GM19438 (cell line): ENCODE data around the gene NLK.

Source experiments
- ATAC-seq: cut with Tn5 transposase; IDR thresholded peaks from one replicate; pipeline ENCODE4 v1.9.1; 2021; ENCODE audit warnings: low read depth; ENCODE audit not compliant: unreplicated experiment

The NLK gene

DNA sequence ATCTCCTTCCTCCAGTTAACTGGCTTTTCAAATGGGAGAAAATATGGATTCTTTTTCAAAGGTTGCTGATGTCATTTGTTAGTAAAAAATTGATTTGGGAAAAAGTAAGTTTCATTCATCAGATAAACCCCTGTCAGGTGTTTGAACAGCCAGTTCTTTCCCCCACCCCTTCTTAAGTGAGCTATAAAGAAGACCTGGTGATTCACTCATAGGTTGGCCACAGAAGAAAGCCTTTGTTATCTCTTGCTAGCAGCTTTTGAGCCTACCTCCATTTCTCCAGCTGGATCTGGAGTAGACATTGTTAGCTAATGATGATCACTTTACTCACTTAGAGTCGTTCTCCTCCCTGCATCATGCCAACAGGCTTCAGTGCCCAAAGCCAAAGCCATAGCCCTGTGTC is 63.0 kb downstream of the NLK start:
- no peak for ATAC-seq

DNA sequence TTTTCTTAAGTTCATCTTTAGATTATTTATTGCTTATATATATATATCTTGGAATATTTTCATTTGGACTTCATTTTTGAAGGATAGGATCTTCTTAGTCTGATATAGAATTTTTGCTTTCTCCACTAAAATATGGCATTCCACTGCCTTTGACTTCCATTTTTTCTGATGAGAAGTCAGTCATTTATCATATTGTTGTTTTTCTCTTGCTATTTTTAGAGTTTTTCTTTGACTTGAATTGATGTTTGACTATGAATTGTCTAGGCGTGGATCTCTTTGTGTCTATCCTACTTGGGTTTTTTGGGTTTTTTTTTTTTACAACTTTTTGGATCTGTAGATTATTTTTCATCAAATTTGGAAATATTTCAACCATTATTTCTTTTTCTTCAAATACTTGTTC is 67.7 kb downstream of the NLK start:
- no peak for ATAC-seq

DNA sequence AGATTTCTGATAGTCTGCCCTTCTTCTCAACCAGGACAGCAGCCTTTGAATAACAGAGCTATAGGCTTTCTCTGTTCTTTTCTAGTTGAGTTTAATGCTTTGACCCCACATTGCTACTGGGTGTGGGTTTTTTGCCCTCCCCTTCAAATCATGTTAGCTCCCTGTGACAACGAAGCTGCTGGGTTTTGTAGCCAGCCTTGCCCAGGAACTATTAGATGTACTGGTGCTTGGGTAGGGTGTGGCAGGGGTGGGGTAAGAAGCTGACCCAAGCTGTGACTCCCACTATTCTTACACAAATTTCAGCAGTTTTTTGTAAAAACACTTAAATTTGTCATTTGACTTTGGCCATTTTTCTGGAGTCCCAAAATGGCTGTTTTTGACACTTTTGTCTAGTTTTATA is 69.7 kb downstream of the NLK start:
- no peak for ATAC-seq

DNA sequence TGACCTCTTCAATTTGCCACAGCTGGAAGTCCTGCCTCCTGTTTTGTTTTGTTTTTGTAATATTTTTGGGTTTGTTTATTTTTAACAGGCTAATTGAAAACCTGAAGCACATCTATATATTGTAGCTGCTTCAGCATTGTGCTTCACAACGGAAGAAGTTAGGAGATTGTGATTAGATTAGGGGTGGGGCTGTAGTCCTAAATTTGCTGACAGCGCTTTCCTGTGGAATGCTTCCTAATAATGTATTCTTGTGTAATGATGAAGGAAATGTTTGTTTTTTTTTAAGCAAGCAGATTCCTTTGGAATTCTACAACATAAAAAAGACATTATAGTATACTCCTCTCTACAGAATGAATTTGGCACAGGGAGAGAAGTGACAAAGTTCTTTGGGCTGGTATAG is 70.1 kb downstream of the NLK start:
- no peak for ATAC-seq

DNA sequence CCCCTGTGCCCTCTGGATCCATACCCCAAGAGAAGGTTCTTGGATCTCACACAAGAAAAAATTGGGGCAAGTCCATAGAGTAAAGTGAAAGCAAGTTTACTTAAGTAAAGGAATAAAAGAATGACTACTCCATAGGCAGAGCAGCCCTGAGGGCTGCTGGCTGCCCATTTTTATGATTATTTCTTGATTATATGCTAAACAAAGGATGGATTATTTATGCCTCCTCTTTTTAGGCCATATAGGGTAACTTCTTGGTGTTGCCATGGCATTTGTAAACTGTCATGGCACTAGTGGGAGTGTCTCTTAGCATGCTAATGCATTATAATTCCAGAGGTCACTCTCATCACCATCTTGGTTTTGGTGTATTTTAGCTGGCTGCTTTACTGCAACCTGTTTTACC is 70.8 kb downstream of the NLK start:
- no peak for ATAC-seq

DNA sequence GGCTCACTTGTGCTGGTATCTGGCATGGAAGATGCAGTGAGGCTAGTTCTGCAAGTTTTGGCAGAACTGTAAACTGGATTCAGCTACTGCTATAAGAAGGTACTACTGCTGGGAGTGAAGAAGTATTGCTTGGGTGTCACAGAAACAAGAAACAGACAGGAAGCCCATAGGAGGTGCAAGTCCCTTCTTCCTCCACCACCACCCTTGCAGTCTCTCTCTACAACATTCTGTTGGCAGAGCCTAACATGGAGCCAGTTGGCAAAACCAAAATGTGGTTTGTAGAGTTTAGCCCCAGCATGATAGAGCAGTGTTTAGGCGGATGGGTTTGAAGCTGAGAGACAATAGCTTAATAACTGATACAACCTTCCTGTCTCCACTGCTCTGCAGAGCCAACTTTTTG is 72.6 kb downstream of the NLK start:
- no peak for ATAC-seq

DNA sequence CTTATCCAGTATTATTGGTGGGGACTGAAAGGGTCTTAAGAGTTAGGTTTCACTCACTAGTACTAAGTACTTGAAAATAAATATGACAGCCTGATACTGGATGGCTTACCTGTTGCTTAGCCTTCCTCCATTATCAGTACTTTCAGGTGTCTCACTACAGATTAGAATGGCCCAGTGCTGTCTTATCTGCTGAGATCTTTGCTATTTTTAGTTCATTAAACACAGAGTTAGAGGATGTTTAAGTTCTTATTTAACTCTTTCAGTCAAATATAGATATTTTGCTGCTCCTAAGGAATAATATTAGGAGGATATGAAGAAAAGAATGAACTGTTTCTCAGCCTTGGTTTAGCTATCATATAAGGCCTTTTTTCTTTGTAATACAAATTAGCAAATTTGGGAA is 74.8 kb downstream of the NLK start:
- no peak for ATAC-seq

DNA sequence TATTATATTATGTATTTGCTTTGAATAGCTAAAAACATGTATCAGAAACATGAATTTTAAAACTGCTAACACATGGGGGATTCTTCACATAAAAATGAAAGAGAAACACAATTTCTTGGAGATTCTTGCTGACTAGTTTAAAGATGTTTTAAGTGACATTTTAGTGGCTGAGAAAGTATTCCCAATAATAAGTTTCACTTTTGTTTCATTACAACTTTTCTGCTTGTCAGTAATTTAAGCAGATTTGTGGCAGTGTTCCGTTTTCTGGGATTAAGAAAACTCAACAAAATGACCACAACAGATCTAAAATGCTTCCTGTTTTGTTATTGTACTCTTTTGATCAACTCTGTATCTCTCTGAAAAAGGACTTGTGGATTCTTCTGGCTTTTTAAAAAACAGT is 75.9 kb downstream of the NLK start:
- ATAC-seq, result no peak

DNA sequence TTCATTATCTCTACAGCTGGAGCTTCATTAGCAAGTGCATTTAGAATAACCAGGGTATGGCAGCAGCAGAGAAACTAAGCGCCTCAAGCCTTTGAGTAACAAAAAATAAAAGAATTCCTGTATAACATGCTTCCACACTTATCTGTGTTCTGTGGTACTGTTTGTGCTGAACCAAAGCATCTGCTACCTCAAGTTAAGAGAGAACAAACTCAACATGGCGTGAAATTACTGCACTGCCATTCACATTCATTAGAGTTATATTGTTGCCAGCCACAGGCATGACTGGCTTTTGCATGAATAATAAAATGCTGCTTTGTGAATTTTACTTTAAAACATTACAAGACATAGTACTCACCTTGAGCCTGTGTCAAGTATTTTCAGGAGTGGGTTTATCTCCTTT is 76.6 kb downstream of the NLK start:
- no peak for ATAC-seq

DNA sequence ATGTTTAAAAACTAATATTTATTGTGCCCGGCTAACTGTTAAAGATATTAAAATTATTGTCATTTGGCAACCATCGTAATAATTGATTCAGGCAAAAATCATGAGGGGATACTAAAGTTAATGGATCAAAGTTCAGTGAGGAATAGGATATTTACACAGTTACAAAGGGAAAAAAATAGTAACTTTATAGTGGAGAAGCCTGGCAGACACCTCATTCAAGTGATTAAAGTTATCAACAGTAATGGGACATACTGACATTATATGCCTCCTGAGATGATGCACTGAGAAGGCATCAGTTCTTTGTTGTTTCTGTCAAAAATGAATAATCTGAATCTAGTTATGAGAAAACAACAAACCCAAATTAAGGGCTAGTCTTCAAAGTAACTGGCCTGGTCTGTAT is 77.1 kb downstream of the NLK start:
- no peak for ATAC-seq

DNA sequence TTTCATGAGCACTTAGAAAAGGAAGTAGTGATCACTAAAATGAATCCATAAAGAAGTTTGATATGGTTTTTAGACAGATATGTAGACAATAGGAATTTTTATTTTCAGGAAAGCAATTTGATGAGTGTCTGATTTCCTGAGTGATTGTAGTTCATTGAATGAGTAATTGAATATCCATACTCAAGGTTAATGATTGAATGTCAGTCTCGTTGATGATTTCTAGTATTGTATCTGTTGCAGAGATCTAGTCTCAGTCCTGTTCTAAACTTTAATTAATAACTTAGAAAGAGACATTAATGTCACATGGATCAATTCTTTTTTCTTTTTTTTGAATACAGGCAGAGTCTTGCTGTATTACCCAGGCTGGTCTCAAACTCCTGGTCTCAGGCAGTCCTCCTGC is 78.3 kb downstream of the NLK start:
- no peak for ATAC-seq

DNA sequence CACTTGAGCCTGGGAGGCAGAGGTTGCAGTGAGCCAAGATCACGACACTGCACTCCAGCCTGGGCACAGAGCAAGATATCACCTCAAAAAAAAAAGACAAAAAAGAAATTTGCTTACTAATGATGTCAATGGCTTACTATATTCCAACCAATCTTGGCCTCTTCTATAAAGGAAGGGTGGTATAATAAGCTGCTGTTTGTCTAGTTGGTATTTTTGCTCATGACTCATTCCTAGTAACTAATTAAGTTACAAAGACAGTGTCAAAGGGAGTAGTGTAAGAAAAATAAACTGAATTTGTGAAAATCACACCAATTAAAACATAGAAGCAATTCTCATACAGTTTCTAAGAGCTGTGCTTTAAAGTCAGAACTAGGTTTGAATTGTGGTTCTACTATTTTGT is 82.5 kb downstream of the NLK start:
- ATAC-seq, result no peak

DNA sequence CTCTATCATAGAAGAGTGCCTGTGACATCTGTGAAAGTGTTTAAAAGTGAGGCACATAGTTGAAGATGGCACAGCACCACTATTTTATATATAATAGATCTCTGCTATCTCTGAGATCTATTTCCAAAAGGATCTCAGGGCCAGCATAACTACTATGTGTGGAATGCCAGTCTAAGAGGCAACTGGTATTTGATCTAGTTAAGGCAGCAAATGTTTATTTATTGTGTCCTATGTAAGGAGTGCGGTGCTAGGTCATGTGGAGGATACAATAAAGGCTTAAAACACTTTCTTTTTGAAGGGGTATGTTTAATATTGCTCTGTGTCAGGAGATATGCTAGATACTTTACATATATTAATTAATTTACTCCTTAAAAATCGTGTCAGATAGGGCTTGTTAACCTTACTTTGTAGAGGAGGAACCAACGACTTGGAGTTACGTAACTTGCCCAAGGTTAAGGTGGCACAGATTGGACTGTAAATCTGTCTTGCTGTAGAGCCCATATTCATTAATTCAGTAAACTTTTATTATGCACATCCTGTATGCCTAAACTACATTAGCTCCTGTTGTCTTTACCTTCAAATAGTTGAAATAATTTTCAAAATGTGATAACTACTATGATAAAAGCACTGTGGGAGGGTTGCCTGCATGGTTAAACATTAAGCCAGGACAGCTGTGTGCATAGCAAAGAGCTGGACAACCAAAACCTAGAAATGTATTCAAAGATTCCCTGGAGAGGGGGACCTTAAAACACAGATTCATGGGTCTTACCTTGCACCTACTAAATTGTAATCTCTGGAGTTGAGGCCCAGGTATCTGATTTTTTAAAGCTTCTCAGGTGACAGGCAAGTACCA is 83.3 kb downstream of the NLK start:
- no peak for ATAC-seq

DNA sequence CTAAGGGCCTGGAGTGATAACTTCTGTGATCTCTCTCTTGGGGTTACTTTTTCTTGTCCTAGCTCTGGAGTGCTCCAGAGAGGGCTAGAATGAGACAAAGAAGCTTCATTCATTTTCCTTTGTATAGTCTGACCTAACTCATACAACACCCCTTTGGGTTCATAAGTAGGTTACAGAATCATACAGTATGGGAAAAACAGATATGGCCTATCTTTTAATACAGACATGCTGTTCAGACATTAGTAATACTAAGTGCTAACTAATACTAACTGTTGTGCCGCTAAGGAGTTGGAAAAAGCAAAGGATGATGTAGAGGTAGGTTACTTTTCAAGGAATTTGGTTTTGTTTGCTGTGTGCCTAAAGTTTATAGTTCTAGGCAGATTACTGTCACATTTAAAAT is 84.7 kb downstream of the NLK start:
- no peak for ATAC-seq

DNA sequence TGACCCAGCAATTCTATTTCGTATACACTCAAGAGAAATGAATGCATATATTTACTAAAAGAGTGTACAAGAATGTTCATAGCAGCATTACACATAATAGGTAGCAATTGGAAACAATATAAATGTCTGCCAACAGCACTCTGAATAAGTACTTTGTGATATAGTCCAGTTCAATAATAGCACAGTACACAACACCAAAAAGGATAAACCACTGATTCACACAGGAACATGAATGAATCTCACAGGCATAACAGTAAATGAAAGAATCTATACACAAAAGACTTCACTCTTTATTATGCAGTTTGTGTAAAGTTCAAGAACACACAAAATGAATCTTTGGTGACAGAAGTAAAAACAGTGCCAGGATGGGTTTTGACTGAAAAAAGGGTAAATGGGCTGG is 86.3 kb downstream of the NLK start:
- ATAC-seq, result no peak

DNA sequence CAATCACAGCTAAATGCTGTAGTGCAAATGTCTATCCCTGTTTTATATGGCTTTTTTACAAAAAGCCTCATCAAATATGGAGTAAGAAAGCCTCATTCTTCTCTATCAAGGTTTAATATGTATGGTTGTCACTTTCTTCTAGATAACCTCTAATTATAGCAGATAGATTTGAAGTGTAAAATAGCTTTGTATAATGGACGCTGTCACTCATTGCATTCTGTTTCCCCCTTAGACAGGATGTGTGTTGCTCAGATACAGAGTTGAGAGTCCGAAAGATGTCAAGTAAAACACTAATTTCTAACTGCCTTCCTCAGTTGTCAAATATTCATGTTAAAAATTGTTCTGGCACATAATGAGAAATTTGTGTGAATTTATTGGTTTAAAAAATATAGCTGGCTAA is 88.0 kb downstream of the NLK start:
- ATAC-seq, result no peak

DNA sequence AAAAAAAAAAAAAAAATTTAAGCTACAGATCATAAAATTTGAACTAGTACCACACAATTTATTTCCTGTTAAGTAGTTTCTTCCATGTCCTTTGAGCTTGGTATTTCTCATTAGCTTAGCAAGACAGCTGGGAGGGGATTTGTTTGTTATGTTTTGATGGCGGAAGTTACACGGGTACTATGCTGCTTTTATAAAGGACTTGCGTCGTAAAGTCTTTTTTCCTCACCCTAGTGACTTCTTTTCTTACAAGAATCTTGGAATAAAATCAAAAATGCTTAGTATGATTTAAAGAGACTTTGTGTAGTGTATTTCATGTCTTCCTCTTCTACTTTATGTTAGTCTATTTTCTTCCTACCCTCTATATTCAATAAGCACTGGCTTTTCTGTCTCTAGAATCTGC is 89.1 kb downstream of the NLK start:
- no peak for ATAC-seq

DNA sequence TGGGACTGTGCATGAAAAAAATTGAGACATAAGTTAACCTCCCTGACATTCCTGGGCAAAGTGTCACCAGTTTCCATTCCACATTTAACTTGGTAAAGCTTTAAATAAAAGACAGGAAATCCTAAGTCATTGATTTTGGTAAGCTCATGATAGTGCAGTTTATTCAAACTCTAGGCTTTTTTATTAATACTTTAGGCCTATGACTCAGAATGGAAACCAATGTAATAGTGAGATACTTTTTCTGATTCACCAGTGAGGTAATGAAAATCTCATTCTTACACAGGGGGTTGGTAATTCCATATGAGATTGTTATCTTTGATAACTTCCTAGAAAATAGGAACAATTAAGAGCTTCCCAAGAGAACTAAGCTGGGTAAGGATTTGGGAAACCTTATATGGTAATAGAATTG is 91.1 kb downstream of the NLK start:
- no peak for ATAC-seq

DNA sequence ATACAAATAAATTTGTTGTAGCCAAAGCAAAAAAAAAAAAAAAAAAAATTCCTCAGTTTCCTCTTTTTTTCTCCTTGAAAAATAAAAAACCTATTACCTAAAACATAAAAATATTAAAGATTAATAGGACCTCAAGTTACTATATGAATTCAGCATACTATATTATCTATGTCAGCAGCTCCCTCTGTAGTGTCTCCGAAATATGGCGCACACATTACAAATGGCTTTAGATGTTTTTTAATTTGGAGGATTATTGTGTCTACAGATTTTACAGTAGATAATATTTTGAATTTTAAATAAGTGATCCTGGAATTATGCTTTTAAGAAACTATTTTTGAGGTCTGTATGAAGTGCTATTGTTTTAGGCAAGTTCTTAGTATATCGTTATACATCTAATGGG is 94.4 kb downstream of the NLK start:
- ATAC-seq, result no peak

DNA sequence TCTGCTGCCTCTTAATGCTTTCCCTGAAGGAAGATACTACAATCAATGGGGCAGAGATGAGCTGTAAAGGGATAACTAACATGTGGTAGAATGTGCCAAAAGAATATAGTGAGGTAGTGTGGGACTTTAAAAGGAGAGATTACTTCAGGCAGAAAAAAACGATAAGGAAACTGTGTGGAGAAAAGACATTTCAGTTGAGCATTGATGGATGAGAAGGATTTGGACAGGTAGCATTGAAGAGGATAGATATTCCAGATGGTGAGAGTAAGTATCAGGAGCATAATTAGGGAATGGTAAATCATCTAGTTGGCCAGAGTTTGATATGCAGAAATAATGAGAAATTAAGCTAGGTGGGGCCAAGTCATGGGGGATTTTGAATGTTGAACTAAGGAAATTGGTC is 97.3 kb downstream of the NLK start:
- ATAC-seq, result no peak

DNA sequence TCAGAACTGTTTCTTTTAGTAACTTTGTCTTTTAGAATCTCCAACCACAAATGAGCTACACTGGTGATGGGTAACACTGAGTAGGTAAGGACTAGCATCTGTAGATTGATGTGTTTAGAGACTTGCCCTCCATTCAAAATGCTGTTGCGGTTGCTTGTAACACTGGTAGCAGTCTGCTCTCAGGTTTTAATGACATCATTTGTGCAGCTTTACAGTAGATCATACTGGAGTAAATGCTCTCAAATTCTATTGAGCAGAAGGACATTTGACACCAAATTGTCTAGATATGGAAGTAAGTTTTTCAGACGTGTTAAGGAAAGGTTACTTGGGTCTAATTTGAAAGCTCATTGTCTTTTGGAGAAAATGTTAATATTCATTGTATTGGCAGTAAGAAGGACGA is 98.8 kb downstream of the NLK start:
- no peak for ATAC-seq

DNA sequence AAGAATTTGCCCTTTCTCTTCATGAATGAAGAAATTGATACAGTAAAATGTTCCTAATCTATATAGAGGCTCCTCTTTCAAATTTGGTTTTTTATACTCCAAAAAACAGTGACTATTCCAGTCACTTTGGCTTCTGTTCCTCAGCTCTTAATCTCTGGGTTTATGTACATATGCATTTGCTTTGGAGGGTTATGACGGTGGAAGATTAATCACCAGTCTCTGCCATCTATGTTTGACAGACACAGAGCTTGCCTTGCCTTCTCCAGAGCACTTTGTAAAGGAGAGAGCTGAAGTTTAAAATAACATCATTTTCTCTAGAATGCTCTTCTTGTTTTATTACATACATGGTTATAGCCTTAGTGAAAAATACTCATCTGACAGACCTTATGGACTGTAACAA is 99.3 kb downstream of the NLK start:
- ATAC-seq, result no peak

DNA sequence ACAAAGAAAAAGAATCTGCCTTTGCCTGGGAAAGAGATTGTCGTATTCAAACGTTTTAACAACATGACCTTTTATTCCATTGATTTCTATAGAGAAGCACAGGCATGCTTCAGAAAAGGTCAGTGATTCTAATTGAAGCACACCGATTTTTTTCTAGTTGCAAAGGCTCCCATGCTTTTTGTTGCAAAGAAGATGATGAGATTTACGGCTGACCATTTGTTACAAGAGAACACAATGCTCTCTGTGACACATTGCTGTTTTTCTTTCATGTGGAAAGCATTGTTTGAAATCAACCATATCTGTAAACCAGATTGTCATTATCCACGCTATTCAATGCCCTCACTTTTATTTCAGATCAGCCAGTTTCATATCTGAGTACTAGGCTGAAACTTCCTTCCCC is 99.8 kb downstream of the NLK start:
- ATAC-seq, result no peak
